ENCODE measurements around the gene DMD.

GRCh38 chrX:32966821-32967355 is 244.5 kb downstream of the DMD start:
- no peak for TF ChIP-seq CTCF (conservative IDR thresholded peaks at IDR 0.05)
- no peak for TF ChIP-seq ZFX (IDR thresholded peaks at IDR 0.05)

Data from C4-2B (cell line).